A172 (cell line): ENCODE data around the gene OSBPL5. TPM values are rescaled to one million over a fixed set of nuclear protein-coding genes. Genes with fewer than 3 reads are reported as not detected.
A peak's percentile ranks its signal among the peaks of the same experiment; 100 is the strongest.

ENCODE experiments used
- DNase-seq: peaks from one replicate; pipeline ENCODE4 v3.0.0-alpha.2; 2015; ENCODE audit warnings: low spot score
- total RNA-seq: library from RNA; depleted of rRNA; stranded (reverse); fragments of >200 nt; shearing (Covaris generic); gene quantifications from 2 replicates; pipeline ENCODE4 v1.2.3, GENCODE V29; 2014; rRNA removed

OSBPL5 gene, protein sequence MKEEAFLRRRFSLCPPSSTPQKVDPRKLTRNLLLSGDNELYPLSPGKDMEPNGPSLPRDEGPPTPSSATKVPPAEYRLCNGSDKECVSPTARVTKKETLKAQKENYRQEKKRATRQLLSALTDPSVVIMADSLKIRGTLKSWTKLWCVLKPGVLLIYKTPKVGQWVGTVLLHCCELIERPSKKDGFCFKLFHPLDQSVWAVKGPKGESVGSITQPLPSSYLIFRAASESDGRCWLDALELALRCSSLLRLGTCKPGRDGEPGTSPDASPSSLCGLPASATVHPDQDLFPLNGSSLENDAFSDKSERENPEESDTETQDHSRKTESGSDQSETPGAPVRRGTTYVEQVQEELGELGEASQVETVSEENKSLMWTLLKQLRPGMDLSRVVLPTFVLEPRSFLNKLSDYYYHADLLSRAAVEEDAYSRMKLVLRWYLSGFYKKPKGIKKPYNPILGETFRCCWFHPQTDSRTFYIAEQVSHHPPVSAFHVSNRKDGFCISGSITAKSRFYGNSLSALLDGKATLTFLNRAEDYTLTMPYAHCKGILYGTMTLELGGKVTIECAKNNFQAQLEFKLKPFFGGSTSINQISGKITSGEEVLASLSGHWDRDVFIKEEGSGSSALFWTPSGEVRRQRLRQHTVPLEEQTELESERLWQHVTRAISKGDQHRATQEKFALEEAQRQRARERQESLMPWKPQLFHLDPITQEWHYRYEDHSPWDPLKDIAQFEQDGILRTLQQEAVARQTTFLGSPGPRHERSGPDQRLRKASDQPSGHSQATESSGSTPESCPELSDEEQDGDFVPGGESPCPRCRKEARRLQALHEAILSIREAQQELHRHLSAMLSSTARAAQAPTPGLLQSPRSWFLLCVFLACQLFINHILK
- 18.1 and 18.5 TPM in 2 replicates for total RNA-seq

DNA sequence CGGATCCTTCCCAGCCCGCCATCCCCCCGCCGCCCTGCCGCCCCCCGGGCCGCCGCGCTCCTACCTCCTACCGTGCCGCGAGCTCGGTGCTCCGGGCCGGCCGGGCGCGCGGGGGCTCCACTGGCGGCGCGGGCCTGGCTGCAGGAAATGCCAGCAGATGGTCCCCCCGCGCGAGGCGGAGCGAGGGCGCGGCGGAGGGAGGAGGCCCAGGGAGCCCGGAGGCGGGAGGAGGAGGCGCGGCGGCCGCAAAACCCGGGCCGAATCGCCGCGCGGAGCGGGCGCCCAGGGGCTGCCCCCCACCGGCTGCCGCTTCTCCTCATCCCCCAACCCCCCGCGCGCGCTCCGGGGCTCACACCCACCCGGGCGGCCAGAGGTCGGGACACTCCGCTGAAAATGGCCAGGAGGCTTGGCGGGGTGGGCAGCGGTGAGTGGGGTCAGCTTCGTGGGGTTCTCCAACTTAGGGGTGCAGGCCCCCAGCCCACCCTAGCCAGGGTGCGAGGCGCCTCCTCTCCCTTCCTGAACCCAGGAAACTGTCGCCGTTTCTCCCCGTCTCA, at the start of gene OSBPL5:
Gene OSBPL5 (minus strand): TSS at position 159 of the 554 bp plus-strand sequence. CDS start 36,162 bp downstream, outside the sequence.
- DNase-seq, result peak; percentile 25

DNA sequence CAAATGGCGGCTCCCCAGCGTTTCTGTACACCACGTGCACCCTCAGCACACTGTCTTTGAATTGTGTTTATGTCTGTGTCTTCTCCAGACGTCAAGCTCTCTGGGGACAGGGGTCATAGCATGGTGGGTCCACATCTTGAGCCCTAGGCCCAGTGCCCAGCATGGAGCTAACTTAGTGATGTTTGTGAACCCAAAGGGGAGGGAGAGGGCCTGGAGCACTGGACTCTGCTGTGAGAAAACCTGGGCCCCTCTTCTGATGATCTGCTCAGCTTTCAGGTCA, 49.2 kb upstream of the OSBPL5 start:
- no peak for DNase-seq

DNA sequence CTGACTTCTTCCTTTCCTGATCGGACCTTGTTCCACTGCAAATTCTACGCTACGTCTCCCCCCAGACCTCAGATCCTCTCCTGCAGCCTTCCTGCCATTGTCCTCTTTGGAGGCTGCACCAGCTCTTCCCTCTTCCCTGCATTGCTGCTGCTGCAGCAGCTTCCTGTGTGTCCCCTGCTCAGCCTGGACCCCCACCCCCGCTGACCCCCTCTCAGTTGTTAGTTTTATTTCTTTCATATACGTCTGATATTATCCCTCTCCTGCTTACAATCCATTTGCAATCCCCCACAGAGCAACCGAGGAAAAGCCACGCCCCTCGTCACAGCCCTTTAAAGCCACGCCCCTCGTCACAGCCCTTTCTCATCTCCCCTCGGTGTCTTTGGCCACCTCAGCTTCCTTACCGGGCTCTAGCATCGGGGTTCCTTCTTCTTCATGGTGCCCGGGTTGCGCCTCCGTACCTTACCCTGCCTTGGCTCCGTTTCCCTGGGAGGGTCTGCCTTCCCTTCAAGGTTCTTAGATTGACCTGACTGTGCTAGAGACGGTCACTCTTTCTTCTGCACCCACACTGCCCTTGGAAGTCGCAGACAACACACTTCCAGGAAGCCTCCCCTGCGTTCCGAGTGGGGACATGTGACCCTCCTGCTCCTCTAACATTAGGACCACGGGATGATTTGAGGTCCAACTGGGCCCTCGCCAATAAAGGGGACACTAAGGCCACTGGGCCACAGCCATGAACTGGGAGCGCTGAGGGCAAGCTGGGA, 48.7 kb upstream of the OSBPL5 start:
- DNase-seq, result no peak

DNA sequence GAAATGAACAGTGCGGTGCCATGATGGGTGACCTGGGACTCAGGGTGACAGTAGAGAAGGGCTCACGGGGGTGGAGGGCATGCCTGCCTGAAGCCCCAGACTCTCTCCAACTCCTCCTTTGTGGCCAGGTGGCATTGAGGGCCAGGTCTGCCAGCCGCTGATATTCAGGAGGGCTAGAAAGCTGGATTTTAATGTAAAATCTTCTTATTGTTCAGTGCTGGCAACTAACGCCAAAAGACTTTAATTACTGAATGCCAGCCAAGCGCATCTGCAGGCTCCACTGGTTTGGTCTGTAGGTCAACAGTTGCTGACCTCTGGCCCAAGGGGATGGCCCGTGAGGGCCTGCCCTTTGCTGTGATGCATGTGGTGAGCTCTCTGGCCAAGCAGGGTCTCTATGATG, 43.2 kb upstream of the OSBPL5 start:
- DNase-seq, result no peak

DNA sequence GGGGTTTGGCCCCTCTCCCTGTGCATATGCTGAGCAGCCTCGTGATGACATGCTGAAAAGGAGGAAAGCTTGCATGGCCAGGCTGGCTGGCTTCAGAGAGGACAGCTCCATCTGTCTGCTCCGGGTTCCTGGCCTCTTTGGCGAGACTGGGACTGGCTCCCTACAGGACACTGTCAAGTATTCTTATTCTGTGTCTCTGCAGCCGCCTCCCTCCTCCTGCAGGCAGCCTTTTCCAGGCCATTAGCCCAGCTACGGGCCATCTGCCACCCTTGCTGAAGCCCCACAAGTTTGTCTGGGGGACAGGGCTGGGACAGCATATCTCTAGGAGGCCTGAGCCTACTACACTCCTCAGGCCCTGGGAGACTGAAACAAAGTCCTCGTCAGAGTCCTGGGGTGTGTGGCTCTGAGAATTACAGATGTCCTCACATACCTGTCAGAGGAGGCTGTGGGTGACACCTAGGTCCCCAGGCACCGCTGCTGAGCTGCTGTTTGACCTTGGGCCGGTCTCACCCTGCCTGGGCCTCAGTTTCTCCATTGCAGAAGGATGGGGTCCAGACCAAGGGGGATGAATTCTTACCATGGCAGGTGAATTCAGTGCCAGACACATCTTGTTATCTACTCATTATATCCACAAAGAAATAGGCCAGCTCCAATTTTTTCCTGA, 42.5 kb upstream of the OSBPL5 start:
- no peak for DNase-seq

DNA sequence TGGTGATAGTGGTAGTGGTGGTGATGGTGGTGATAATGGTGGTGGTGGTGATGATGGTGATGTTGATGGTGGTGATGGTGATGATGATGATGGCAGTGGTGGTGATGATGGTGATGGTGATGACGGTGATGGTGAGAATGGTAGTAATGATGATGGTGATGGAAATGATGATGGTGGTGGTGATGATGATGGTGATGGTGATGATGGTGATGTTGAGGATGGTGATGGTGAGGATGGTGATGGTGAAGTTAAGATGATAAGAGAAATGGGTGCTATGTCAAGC, 41.8 kb upstream of the OSBPL5 start:
- DNase-seq, result no peak

DNA sequence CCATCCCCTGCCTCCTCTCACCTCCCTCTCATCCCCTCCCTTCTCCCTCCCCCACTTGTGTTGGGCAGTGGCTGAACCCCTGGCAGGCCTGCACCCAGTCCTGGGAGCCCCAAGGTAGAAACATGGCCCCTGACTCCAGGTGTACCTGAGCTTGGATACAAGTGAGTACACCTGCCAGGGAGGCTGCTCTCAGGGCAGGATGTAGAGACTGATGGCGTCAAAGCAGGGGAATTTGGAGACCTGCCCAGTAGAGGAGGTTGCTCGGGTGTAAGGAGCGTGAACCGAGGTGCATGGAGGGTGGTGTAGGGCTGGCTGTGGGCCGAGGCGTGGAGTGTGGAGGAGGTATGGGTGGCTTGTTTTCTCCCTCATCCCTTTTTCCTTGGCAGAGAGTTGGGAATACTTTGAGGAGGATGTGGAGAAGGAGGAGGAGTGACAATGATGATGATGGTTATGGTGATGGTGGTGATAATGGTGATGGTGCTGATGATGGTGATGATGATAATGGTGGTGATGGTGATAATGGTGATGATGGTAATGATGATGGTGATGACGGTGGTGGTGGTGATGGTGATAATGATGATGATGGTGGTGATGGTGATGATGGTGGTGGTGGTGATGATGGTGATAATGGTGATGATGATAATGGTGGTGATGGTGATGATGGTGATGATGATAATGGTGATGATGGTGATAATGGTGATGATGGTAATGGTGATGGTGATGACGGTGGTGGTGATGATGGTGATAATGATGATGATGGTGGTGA, 41.2 kb upstream of the OSBPL5 start:
- no peak for DNase-seq

DNA sequence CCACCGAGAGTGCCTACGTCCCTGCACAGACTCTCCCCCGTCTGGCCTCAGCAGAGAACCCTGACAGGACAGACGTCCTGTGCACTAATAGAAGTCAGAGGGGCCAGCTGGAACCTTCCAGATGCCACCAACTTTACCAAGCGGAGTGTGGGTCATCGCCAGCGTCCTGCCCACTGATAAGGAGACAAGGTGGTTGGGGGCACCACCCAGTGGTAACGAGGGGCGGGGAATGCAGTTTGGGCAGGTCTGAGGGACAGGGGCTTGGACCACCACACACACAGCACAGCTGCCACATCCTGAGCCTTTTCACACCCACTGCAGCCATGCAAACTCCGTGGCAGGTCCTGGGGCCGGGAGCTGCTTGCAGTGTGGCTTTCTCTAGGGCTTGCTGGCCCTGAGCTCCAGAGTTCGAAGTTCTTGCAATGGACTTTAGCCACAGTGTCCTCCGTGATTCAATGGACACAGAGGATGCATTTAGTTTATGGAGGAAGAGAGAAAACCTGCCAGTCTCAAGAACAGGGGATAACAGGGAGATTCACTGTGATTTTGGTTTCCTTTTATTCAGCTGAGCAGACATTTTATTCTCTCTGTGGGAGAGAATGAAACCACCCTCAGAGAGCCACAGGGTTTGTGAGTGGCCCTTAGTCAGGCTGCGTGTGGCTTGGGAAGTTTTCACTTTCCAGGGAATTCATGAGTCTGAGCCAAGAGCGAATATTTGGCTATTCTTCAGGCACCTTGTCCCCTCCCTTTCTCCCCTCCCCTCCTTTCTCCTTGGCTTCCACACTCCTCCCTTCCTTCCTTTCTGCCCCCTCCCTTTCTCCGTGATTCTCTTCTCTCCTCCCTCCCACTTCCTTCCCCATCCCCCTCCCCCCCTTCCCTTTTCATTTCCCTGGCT, 40.4 kb upstream of the OSBPL5 start:
- no peak for DNase-seq

DNA sequence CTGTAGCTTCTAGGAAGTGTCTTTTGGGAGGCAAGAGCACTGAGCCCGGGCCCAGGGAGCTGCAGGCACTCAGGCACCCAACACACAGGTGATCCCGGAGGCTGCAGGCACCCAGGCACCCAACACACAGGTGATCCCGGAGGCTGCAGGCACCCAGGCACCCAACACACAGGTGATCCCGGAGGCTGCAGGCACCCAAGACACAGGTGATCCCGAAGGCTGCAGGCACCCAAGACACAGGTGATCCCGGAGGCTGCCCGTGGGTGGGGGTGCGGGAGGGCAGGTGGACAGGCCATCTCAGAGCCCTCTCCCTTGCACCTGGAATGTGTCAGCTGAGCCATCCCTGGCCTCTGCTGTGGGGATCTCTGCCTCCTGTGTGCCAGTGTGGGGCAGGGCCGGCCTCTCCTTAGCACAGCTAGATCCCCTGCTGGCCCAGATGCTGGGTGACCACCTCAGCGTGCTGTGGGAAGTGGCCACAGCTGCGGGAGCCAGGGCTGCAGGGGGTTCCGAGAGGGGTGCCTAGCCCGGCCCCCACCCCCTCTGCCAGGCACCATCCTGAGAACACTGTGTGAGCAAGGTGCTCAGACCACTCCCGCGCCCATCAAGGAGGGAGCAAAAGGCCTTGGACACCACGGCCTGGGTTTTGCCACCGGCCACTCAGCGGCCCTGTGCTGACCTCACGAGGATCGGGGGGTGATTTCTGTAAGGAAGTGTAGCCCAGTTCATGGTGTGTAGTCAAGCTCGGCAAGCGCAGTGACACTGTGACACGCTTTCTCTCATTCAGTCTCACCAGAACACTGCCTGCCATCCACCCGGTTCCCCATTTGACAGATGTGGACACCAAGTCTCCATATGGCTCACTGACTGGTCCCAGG, 39.3 kb upstream of the OSBPL5 start:
- DNase-seq, result no peak

DNA sequence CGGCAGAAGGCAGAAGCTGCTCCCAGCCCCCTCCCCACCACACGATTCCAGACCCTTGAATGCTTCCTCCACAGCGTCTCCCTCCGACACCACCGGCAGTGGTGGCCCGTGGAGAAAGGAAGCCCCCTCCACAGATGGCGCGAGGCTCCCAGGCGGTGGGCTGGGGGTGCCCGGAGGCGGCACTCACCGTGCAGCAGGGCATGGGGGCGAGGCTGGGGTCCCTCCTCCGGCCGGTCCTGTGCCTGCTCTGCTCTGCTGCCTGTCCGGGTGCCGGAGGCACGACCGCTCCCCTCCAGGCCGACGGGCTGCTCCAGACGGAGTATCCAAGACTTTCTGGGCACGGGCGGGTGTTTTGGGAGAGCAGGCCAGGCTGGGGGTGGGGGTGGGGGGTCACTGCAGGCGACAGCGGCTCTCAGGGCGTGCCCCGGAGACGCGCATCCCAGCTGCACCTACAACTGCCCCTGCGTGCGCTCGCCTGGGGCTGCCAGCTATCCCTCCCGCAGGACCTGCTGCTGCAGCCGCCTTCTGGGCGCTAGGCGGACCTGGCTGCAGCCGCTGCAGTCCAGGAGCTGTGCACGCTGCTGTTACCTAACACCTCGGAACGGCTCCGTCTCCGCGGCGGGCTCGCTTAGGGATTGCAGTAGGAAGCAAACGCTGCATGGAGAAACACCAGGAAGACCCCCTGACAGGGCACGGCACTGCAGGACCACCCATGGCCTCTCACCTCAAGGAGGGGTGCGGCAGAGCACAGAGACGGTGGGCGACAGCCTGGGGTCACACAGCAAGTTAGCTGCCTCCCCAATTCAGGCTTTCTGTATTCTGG, 38.3 kb upstream of the OSBPL5 start:
- no peak for DNase-seq

DNA sequence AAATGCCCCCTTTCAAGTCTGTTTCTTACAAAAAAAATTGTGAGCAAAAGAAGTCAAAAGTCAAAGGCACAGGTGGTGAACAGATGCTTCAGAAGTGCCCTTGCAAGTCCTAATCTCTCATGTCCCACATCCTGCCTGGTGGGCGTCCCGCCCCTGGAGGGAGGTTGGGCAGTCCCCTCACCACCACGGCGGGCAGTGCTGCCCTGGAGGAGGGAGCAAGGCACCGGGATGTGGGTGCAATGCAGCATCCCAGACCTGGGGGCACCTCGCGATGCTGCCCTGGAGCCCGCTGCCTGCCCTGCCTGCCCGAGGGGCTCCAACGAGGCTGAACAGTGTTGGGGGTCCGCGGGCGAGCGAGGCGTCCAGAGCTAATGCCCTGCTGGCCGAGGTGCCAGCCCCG, 37.6 kb upstream of the OSBPL5 start:
- DNase-seq, result no peak

DNA sequence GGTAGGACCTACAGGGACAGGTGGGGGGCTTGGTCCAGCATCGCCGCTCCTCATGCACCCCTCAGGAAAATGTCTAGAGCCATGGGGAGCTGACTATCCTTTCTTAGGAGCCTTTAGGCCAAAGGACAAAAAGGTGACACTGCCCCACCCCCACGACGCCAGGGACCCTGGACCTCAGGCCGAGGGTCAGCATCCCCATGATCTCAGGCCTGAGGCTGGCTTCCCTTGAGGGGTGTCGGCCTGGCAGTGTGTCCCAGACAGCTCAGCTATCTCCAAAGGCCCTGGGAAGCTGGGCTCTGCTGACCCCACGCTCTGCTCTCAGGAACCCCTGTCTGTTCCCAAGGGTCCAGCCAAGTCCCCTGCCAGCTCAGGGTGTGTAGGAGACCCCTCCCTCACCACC, 37.2 kb upstream of the OSBPL5 start:
- no peak for DNase-seq

DNA sequence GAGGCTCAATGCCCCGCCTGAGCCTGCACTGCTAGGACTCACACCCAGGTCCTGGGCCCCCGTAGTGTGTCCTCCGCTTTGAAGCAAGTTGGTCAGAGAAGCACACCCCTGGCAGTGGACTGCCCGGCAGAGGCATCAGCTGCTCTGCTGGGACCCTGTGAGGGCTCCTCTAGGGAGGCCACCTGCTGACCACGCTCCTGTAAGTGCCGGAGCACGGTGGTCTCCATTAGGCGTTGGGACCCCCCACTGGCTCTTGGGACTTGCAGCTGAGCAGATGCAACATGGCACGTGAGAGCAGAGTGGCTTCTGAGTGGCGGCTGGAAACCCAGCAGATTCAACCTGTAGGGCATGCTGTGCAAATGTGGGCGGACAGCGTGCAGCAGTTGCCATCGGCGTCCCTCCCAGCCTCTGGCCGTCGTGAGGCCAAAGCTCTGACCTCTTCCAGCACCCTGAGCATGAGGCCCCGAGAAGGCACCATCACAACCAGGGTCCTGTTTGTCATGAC, 36.6 kb upstream of the OSBPL5 start:
- no peak for DNase-seq

DNA sequence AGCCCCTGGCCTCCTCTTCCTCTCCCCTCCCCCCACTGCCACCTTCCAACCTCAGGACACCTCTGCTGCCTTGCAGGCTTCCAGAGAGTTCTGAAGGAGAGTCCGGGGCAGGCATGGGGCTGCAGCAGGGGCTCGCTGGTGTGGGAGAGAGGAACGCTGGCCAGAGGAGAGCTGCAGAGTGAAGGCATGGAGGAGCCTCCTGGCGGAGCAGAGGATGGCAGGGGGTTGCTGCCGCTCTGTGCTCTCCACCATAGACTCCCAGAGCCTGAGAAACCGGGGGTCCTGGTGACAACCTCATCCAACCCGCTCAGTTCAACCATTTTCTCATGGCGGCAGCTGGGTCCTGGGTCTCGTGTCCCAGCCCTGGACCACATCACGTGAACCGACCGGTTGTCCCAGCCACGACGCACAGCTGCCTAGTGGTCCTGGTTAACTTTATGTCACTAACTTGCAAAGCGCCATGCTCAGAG, 36.0 kb upstream of the OSBPL5 start:
- DNase-seq, result no peak

DNA sequence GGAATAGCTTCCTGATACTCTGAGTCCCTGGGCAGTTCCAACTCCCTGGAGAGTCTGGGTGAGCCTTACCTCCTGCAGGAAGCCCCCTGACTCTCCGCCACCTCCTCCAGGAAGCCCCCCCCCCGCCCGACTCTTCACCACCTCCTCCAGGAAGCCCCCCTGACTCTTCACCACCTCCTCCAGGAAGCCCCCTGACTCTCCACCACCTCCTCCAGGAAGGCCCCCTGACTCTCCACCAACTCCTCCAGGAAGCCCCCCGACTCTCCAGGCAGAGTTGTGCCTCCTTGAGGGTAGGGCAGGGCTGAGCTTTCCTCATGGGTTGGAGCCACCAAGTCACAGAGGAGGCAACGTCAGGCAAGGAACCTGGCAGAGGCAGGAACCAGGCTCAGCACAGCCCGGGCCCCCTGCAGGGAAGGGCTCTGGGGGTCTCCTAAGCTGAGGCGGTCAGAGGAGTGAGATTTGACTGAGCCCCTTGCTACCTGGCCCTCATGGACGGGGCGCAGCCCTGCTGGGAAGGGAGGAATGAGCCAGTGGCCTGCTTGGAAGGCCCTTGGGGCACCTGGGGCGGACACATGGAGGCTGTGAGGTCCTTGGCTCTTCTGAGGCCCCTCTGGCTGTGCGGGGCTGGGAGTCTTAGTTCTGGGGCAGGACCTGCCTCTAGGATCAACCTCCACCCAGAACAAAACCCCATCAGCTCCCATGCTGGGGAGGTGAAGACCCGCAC, 35.4 kb upstream of the OSBPL5 start:
- DNase-seq, result no peak

DNA sequence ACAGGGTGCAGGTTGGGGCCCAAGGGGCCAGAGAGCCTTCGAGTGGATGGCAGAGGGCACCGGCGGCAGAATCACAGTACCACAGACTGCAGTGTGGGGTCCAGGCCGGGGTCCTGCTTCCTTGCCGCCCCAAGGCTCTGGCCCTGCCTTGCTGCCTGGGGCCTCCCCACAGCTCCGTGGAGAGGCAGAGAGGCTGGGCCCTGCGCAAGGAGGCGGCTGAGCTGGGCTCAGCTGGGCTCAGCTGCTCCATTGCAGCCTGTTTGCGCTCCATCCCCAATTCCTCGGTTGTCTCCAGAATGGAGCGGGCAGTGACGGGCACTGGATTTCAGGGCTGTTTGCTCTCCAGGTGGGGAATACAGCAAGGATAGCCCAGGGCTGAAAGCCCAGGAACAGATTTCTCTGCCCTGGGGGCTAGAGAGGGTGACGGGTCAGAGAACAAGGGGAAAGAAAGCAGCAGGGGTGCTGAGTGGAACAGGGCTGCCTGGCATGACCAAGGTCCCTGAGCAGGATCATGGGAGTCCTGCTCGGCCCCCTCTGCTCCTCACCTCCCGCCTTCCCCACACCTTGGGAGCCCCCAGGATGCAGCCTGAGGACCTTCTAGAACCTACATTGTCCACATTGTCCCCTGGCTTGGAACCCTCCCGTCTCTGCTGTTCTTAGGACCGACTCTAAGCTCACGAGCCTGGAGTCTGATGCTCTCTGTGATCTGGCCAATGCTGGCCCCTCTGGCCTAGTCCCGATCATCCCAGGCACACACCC, 34.6 kb upstream of the OSBPL5 start:
- DNase-seq, result no peak
